Peyer's patch (tissue), 4 donors: ENCODE results near the gene LRRC61.
"Not testable (repeated sequence)": the region's sequence is repeated elsewhere in the genome, so short reads cannot be mapped to it uniquely, and the experiment has no call there.

ENCODE experiments used
- CTCF ChIP-seq, 6 experiments: fragments of 450-650 bp in 4 of 6; fragments of 200-600 bp in 2 of 6; sonication (generic) in 1 of 6; IDR thresholded peaks; one replicate each; pipeline ENCODE4 v1.5.1; 2017 to 2019; ENCODE audit warnings: antibody characterized with exemption in 6 of 6, mild to moderate bottlenecking in 3 of 6, moderate library complexity in 1 of 6
- POLR2A ChIP-seq, 2 donors: fragments of 450-650 bp; IDR thresholded peaks; one replicate each; pipeline ENCODE4 v1.5.1; 2017; ENCODE audit warnings: antibody characterized with exemption in 2 of 2, mild to moderate bottlenecking in 2 of 2, moderate library complexity in 2 of 2

- not testable (repeated sequence) for TF ChIP-seq CTCF, POLR2A (IDR thresholded peaks at IDR 0.05)
Observed at GRCh38 chr7:150283111-150283510, 40.0 kb upstream of the LRRC61 start.
